Daoy (cell line): ENCODE results near the gene CYP4Z1. TPM values are rescaled to one million over a fixed set of nuclear protein-coding genes. Genes with fewer than 3 reads are reported as not detected.
"Not testable (repeated sequence)": the region's sequence is repeated elsewhere in the genome, so short reads cannot be mapped to it uniquely, and the experiment has no call there.

Experiments used
- DNase-seq: peaks from one replicate; pipeline ENCODE4 v3.0.0-alpha.2; 2015; ENCODE audit warnings: low read depth
- total RNA-seq: library from RNA; depleted of rRNA; stranded (reverse); fragments of >200 nt; shearing (Covaris generic); gene quantifications from 2 replicates; pipeline ENCODE4 v1.2.3, GENCODE V29; 2014; rRNA removed

CYP4Z1 gene
- not detected in 2 replicates for total RNA-seq

DNA sequence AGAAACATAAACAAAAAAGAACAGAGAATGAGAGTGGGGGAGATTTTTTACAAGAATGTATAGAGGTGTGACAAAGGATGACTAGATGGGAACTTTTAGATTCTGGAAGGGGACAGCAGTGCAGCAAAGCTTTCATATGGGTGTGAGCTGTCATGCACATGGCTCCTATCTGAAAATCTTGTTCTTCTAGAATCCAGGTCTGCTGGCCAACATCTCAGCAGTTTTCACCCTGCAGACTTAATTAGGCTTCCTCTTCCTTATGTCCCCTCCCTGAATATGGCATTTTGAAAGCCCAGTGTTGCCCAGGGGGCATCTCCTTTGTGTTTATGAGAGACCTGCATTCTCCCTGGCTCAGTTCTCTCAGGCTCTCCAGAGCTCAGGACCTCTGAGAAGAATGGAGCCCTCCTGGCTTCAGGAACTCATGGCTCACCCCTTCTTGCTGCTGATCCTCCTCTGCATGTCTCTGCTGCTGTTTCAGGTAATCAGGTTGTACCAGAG lies at the start of gene CYP4Z1:
Gene CYP4Z1 (plus strand): TSS at position 135 of the 498 bp plus-strand sequence. CDS start 260 bp downstream, at position 395.
- no peak for DNase-seq

DNA sequence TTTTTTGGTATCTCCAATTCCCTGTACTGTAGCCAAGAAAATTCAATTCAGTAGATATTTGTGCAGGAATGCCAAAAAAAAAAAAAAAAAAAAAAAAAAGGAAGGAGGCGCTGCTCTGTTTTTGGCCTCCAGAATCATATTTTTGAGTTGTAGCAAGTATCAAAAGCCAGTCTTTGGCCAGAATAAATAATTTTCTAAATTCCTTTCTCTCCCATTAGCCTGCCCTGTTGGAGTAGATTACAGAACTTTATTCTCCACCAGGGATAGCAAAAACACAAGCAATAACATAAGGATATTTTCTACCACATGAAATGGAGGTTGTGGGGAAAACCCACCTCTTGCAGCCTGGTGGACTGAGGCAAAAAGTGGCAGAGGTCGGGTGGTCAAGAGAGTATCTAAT lies 46.0 kb upstream of the CYP4Z1 start:
- no peak for DNase-seq

- peak; percentile 45 for DNase-seq
Measured at GRCh38 chr1:47023268-47024140, 43.5 kb upstream of the CYP4Z1 start, which contains the start of gene CYP4X1. Gene CYP4X1 (plus strand): TSS chr1:47023669. CDS start chr1:47023818, 149 bp downstream.

DNA sequence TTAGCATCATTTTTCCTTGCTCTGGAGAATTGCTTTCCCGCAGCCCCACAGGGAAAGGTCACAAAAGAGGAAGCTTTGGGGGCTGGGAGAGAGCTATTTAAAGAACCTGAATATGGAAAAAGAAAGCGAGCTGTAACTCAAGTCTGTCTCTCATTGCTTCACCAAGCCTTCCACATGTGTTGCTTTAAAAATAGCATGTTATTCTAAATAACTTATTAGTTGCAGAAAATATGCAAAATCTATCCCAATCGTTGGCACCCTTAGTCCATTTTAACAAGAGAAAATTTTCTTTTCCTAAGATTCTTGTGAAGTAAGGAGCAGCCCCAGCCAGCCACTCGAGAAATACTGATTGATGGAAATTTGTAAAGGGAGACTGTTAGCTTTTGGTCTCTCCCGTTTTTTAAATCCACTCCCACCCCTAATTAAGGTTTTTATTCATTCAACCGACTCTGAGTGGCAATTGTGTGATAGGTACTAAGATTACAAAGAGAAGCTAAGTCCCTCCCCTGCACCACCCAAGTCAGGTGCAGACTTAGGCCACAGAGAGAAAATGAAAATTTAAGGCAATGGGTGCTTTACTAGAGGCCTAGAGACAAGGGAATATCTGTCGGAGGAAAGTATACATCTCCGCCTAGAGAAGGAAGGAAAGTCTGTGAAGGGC lies 42.8 kb upstream of the CYP4Z1 start:
- no peak for DNase-seq

DNA sequence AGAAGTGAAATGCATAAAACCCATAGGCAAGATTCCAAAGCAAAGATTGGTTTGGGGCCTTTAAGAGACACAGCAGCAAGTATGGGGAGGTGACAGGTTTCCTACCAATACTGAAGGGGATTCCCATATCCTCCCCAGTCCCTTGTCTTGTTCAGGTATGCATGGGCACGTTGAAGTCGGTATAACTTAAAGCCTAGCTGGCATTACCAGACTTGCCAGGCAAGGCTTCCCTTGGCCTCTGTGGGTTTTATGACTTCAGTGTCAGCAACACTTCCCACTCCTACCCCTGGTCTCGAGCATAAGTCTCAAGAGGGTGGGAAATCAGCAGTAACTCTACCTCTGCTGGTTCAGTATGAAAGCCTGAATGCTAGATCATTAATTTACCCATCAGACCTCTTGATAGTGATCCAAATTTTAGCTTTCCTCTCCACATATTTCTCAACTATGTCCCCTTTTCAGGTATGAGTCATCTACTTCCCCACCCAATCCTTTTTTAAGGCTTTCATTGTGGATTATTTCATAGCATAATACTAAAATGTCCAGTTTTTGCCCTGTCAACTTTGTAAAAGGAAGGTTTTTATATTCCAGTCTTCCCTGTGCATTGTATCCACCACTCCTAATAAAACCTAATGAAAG lies 36.7 kb upstream of the CYP4Z1 start:
- no peak for DNase-seq

DNA sequence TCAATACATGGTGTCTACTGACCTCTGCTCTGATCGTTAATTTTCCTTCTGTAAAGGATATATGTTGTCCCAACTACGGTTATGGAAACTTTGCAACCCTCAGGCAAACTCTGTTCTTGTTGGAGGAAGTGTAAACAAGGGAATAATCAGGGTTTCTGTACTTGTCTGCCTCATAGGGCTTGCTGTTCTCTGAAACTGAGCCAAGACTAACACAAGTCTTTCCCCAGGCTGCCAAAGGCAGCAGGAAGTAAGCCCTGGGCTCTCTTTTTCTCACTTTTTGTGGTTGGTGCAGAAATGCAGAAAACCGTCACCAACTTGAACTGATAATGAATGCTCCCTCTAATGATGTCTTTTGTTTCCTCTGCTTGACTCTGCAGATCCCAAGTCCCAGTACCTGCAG lies 36.0 kb upstream of the CYP4Z1 start:
- DNase-seq, result peak; percentile 84

DNA sequence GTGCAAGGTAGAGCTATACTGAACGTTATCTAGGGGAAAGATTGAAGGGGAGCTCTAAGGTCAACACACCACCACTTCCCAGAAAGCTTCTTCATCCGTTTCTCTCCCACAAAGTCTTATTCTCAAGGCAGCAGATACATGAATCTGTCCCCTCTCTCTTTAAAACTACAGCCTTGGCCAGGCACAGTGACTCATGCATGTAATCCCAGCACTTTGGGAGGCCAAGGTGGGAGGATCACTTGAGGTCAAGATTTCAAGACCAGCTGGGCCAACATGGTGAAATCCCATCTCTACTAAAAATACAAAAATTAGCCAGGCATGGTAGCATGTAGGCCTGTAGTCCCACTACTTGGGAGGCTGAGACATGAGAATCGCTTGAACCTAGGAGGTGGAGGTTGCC lies 35.4 kb upstream of the CYP4Z1 start:
- DNase-seq, result peak; percentile 61

GRCh38 chr1:47036764-47037163 lies 30.3 kb upstream of the CYP4Z1 start:
- no peak for DNase-seq

GRCh38 chr1:47059376-47059775 lies 7.7 kb upstream of the CYP4Z1 start:
- DNase-seq, result no peak

DNA sequence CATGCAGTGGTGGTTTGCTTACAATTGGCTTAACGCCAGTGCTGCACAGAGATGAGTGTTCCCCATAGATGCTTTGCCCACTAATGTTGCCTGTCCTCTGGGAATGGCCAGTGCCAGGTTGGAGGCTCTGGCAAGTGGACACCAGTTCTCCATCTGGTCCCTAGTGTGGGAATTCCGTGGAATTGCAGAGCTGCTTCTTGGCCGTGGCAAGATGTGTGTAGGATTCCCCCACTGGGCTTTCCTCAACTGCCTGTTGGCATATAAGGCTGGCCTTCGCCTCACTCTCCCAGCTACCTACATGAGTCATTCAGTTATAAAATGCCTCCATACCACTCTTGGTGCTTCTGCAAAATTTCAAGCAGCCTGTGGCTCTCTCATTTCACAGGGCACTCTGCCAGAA lies 2.0 kb downstream of the CYP4Z1 start:
- peak; percentile 16 for DNase-seq

GRCh38 chr1:47069509-47069908 lies 2.5 kb downstream of the CYP4Z1 start:
- not testable (repeated sequence) for DNase-seq

GRCh38 chr1:47089356-47089755 lies 22.3 kb downstream of the CYP4Z1 start:
- DNase-seq, result peak; percentile 31

DNA sequence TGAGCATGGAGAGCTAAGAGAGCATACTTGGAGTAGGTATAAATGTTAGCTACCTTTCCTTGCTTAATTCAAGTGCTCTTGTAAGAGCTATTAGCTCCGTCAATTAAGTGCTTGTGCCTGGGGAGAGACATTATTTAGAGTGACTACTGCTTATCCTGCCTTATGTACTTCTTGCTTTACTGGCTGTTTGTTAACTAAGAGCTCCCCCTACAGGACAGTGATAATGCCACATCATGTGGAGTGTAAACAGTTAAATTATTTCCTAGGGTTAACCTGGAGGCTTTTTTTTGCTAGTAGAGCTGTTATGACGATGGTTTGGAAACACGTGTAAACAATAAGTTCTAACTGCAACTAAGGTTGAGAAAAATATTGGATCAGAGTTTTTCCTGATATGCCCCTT lies 24.4 kb downstream of the CYP4Z1 start:
- not testable (repeated sequence) for DNase-seq

DNA sequence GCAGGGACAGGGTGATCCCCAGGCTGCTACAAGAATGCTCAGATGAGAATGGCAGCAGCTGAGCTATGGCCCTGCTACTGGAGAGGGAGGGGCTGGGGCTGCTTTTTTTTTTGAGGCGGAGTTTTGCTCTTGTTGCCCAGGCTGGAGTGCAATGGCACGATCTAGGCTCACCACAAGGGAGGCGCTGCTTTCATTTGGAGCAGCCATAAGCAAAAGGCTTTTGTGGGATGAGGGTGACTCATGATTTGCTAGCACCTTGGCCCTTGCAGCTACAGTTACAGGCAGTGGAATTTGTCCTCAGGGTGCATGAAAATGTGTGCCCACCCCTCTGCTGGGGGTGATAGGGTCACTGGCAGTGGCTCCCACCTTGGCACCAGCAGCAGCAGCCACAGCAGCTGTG lies 37.8 kb downstream of the CYP4Z1 start:
- peak; percentile 56 for DNase-seq

DNA sequence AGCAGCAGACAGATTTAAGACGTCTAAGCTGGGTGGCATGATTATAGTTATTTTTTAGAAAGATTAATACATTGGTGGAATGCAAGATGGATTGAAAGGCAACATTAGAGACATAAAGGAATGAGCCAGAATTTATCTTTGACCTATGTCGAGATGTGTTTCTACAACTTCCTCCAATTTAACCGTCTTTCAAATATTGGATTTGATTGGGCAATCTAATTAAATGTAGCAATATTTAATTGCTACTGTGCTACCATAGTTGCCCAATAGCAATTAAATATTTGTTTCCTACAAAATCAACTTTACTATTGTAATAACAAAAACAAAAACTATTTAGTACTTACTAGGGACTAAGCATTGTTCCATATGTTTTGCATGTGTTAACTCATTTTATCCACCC lies 39.8 kb downstream of the CYP4Z1 start:
- no peak for DNase-seq

GRCh38 chr1:47107851-47108574 lies 41.0 kb downstream of the CYP4Z1 start:
- peak; percentile 85 for DNase-seq

GRCh38 chr1:47109482-47109881 lies 42.5 kb downstream of the CYP4Z1 start:
- DNase-seq, result peak; percentile 22

- DNase-seq, result no peak
Measured at GRCh38 chr1:47113178-47113577, 46.1 kb downstream of the CYP4Z1 start.

DNA sequence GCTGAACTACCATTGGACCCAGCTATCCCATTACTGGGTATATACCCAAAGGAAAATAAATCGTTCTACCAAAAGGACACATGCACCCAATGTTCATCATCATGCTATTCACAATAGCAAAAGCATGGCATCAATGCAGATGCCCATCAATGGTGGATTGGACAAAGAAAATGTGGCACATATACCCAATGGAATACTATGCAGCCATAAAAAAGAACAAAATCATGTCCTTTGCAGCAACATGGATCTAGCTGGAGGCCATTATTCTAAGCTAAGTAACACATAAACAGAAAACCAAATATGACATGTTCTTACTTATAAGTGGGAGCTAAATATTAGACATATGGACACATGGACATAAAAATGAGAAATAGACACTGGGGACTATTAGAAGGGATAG lies 54.0 kb downstream of the CYP4Z1 start:
- not testable (repeated sequence) for DNase-seq

DNA sequence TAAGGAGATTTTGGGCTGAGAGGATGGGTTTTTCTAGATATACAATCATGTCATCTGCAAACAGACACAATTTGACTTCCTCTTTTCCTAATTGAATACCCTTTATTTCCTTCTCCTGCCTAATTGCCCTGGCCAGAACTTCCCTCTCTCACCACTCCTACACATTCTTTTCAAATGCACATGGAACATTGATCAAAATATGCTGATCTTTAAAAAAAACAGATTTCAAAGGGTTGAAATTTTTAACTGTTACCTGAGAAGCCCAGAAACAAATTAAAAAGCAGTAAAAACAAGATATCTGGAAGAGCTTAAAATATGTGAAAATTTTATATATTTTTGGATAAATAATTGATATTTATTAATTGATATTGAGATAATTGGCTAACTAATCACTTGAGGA lies 57.8 kb downstream of the CYP4Z1 start:
- not testable (repeated sequence) for DNase-seq

DNA sequence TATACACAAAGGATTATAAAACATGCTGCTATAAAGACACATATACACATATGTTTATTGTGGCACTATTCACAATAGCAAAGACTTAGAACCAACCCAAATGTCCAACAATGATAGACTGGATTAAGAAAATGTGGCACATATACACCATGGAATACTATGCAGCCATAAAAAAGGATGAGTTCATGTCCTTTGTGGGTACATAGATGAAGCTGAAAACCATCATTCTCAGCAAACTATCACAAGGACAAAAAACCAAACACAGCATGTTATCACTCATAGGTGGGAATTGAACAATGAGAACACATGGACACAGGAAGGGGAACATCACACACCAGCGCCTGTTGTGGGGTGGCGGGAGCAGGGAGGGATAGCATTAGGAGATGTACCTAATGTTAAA lies 60.0 kb downstream of the CYP4Z1 start:
- DNase-seq, result not testable (repeated sequence)

DNA sequence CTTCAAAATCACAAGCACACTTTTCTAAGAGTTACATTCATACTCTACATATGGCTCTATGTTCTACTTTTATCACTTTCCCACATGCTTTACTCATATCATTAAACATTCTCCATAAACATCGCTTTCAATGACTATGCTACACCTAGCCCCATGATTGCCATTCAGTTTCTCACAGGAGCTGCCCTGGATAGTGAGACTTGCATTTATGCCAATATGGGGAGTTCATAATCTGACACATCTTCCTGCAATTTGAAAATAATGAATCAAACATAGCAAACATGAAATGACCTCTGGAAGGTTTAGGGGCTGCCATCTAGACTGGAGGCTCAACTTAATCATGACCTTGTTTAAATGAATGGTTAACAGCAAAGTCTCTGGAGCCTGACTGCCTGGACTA lies 61.2 kb downstream of the CYP4Z1 start:
- no peak for DNase-seq
